ENCODE results near the gene MKRN1.
"Not testable (repeated sequence)": the region's sequence is repeated elsewhere in the genome, so short reads cannot be mapped to it uniquely, and the experiment has no call there.

Gene MKRN1

GRCh38 chr7:140484479-140484878 lies 5.2 kb upstream of the MKRN1 start:
- no peak for DNase-seq

GRCh38 chr7:140479739-140480084 lies 407 bp upstream of the MKRN1 start:
- no peak for DNase-seq

GRCh38 chr7:140478246-140479061 lies 851 bp downstream of the MKRN1 start:
- DNase-seq = peak; percentile 36 to 46

GRCh38 chr7:140476698-140477261 lies 2.5 kb downstream of the MKRN1 start:
- DNase-seq = no peak

- DNase-seq = peak; percentile 19 to 71
Measured at GRCh38 chr7:140475747-140476333, 3.5 kb downstream of the MKRN1 start.

DNA sequence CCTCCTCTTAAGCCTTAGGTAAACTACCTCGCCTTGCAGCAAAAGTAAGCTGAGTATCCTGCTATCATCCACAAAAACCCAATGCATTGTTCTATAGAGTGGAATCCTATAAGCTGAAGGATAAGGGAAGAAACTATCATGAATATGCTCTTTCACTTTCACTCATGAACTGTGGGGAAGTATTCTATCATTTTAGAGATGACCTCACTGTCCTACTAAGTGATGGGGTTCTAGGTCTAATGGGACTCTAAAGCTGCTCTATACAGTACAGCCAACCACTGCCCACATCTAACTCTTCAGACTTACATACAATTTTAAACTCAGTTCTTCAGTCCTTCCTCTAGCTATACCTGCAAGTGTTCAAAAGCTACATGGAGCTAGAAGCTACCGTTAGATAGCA lies 16.2 kb downstream of the MKRN1 start:
- DNase-seq = no peak

DNA sequence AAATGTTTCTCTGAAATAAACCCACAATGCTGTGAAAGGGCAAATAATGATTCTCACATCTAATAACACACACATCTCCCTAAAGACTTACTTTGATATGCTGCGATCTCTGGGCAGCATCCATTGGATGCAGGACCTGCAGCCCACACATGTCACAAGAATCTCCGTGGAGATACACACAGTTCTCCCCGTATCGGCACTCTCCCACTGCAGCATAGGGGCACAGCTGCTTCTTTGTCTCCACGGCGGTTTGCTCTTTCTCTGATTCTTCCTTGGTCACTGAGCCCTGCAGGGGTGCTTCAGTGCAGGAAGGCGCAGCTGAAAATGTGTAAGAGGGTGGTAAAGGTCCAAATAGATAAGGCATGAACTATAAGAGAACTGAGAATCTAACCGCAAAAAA lies 20.4 kb downstream of the MKRN1 start:
- no peak for DNase-seq

- DNase-seq = no peak
Measured at GRCh38 chr7:140458201-140458600, 21.1 kb downstream of the MKRN1 start.

GRCh38 chr7:140456551-140457051 lies 22.7 kb downstream of the MKRN1 start:
- no peak for DNase-seq

- no peak for DNase-seq
Measured at GRCh38 chr7:140455743-140456142, 23.6 kb downstream of the MKRN1 start.

- no peak for DNase-seq
Measured at GRCh38 chr7:140454657-140455015, 24.7 kb downstream of the MKRN1 start.

- not testable (repeated sequence) for DNase-seq
Measured at GRCh38 chr7:140453785-140454656, 25.3 kb downstream of the MKRN1 start.

- no peak for DNase-seq
Measured at GRCh38 chr7:140453273-140453672, 26.0 kb downstream of the MKRN1 start.

- no peak for DNase-seq
Measured at GRCh38 chr7:140451716-140452115, 27.6 kb downstream of the MKRN1 start.

GRCh38 chr7:140448781-140449480 lies 30.4 kb downstream of the MKRN1 start:
- no peak for DNase-seq

- DNase-seq = no peak
Measured at GRCh38 chr7:140447841-140448240, 31.5 kb downstream of the MKRN1 start.

DNA sequence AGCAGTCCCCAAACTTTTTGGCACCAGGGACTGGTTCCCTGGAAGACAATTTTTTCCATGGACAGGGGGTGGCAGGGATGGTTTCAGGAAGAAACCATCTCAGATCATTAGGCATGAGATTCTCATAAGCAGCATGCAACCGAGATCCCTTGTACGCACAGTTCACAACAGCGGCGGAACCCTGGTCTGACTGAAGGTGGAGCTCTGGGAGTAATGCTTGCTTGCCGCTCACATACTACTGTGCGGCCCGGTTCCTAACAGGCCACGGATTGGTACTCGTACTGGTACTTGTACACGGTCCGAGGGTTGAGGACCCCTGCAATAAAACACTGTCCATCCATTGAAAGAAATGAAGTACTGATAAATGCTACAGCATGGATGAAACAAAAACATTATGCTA lies 32.8 kb downstream of the MKRN1 start:
- no peak for DNase-seq

- no peak for DNase-seq
Measured at GRCh38 chr7:140441519-140441918, 37.8 kb downstream of the MKRN1 start.

DNA sequence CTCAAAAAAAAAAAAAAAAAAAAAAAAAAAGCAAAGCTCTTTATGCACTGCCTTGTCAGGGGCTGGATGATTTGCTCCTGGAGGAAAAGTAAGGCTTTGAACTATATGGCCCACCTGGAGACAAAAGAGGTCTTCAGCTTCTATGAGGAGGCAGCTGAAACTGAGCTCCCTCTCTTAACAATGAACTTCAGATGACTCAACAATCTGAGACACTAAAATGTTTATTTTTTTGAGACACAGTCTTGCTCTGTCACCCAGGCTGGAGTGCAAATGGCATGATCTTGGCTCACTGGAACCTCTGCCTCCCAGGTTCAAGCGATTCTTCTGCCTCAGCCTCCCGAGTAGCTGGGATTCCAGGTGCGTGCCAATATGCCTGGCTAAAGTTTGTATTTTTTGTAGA lies 38.7 kb downstream of the MKRN1 start:
- no peak for DNase-seq

DNA sequence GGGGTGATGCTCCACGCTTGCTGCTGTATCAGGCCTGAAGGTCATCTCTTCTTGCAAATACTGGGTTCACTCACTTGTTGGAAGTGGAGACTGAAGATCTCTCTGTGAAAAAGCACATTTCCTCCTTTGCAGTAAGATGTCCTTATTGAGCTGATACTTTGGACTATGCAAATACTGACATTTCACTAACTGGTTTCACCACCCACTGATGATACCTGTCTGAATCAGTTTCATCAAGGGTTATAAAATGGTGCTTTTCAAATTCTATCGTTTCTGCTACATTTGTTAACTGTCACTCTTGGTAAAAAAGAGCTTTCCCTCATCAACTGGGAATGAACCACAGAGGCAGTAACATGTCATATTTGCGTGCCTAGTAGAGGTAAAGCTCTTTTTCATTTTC lies 39.9 kb downstream of the MKRN1 start:
- no peak for DNase-seq

DNA sequence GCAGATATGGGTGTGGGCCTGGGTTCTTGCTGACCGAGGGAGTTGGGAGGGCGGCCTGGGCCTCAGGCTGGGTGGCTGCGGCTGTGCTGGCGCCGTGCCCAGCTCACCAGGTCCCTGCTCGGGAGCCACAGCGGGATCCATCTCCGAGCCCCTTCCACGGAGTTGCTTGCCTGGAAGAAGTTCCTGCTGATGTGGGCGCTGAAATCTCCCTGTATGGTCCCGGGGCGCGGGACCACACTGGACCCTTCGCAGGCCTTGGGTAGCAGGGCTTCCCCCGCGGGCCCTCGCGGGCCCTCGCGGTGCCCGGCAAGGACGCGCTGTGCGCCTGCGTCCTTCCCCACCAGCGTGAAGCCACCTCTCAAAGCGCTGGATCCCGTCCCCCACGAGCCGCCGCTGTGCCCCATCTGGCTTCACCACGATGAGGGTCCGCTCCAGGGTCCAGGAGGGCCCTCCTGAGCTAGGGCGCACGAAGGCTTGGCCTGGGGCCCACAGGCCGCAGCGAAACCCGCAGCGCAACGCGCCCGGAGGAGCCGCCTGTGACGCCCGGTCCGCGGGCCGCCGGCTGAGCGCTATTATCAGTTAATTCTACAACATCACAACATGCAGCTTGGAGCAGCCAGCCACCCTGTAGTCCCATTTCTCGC lies 43.9 kb downstream of the MKRN1 start:
- DNase-seq = no peak

GRCh38 chr7:140433396-140433795 lies 45.9 kb downstream of the MKRN1 start:
- no peak for DNase-seq

All from CD4-positive, alpha-beta T cell treated with Interleukin-1 beta for 1 hour (primary cell).